Smooth muscle cell (in vitro differentiated cells): Measurements from ENCODE around the gene FLT3. TPM values are rescaled to one million over a fixed set of nuclear protein-coding genes. Genes with fewer than 3 reads are reported as not detected.
A peak's percentile ranks its signal among the peaks of the same experiment; 100 is the strongest.

ENCODE experiments used
- DNase-seq: peaks from one replicate; lab custom pipeline; 2025; ENCODE audit not compliant: unreplicated experiment; lab: John Stamatoyannopoulos, UW
- H2AFZ ChIP-seq: fragments of 200-600 bp; sonication (generic); 2 replicates; pipeline ENCODE4 v1.6.0; 2016; ENCODE audit warnings: antibody characterized with exemption, low read depth, mild to moderate bottlenecking
- H3F3A ChIP-seq: fragments of 200-600 bp; sonication (generic); 2 replicates; pipeline ENCODE4 v1.6.0; 2017; ENCODE audit warnings: antibody characterized with exemption, low read depth
- H3K27ac ChIP-seq: fragments of 200-600 bp; sonication (generic); 2 replicates; pipeline ENCODE4 v1.5.1; 2016; ENCODE audit warnings: low read depth, mild to moderate bottlenecking
- H3K27me3 ChIP-seq: fragments of 200-600 bp; sonication (generic); 2 replicates; pipeline ENCODE4 v1.6.1; 2016; ENCODE audit warnings: low read depth, mild to moderate bottlenecking
- H3K36me3 ChIP-seq: fragments of 200-600 bp; sonication (generic); 2 replicates; pipeline ENCODE4 v1.5.1; 2016; ENCODE audit warnings: low read depth
- H3K4me1 ChIP-seq: fragments of 200-600 bp; sonication (generic); 2 replicates; pipeline ENCODE4 v1.5.1; 2016; ENCODE audit warnings: low read depth
- H3K4me2 ChIP-seq: fragments of 200-600 bp; sonication (generic); 2 replicates; pipeline ENCODE4 v1.6.0; 2016; ENCODE audit warnings: mild to moderate bottlenecking
- H3K4me3 ChIP-seq: fragments of 200-600 bp; sonication (generic); 2 replicates; pipeline ENCODE4 v1.5.1; 2016; ENCODE audit warnings: mild to moderate bottlenecking
- H3K79me2 ChIP-seq: fragments of 200-600 bp; sonication (generic); 2 replicates; pipeline ENCODE4 v1.6.0; 2016; ENCODE audit warnings: low read depth, mild to moderate bottlenecking
- H3K9ac ChIP-seq: fragments of 200-600 bp; sonication (generic); 2 replicates; pipeline ENCODE4 v1.6.0; 2016; ENCODE audit warnings: low read depth
- H3K9me3 ChIP-seq: fragments of 200-600 bp; sonication (generic); replicated peaks from 2 replicates; pipeline ENCODE4 v1.5.1; 2016; ENCODE audit warnings: low read depth
- H4K20me1 ChIP-seq: fragments of 200-600 bp; sonication (generic); 2 replicates; pipeline ENCODE4 v1.6.0; 2016; ENCODE audit warnings: low read depth
- WGBS: methylation state at CpG from one replicate; pipeline ENCODE4 v1.1.7; 2016; ENCODE audit warnings: low lambda C conversion rate; 5-methylcytosine and 5-hydroxymethylcytosine counted together
- polyA plus RNA-seq: library from polyadenylated mRNA; unstranded; fragments of >200 nt; fragmentation: Nextera tagmentation; extraction: Ambion mirVana; gene quantifications from 2 replicates; pipeline ENCODE4 v1.2.1, GENCODE V29; 2016
- total RNA-seq: library from RNA; depleted of rRNA; stranded (reverse); fragments of >200 nt; gene quantifications from 2 replicates; pipeline ENCODE4 v1.2.3, GENCODE V29; 2014
- TF ChIP-seq, protein P1 (sequence below): fragments of 200-600 bp; sonication (generic); IDR thresholded peaks from 2 replicates; pipeline ENCODE4 v1.5.1; 2017; ENCODE audit warnings: borderline replicate concordance, mild to moderate bottlenecking, antibody characterized with exemption; ENCODE audit not compliant: insufficient read depth, poor library complexity, severe bottlenecking

FLT3 gene
- total and polyA plus RNA-seq, 2 experiments from 2014 or later, result not detected

DNA sequence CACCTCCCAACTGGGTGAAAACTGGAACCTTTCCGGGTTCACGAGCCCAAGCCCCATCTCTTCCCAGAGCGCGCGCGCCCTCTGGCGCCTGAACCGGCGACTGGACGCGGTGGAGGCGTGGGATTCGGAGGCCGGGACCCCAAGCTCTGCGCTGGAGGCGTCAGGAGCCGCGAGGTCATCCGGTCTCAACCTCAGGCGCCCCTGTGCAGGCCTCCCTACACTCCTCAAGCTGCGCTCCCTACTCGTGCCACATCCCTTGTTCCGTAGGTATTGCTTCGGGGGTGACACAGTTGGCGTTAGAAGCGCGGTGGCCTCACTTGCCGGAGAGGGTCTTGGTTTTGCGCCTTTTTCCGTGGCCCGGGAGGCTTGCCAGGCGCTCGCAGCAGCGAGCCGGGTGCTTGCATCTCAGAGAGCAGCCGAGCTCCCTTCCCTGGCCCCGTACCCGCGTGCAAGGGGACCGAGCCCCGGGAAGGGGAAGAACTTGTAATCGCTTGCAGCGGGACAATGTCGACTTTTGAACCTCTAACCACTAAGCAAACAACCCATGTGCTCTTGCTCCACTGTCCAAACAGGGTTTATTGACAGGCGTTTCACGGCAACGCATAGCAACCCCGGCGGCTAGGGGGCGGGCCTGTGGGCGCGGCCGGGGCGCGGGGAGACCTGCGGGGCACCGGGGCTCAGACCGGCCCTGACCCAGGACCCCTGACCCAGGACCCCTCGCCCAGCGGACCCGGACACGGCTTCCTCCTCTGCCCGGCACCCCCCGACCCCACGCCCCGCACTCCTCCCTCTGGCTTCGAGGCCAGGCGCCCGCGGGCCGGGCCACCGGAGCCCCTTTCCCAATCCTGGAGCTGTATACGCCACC is 139.8 kb downstream of the FLT3 start:
- Histone ChIP-seq H3F3A (no peaks in the 10 kb centered on the region), H3K9me3 (no peaks in the 10 kb centered on the region), H3K4me2 (peak overlapping the region; percentile 82), H3K36me3 (no peaks in the 10 kb centered on the region), H3K27me3 (peaks cover 98% of the 10 kb centered on the region), H3K79me2 (no peaks in the 10 kb centered on the region), H3K9ac (no peak overlapping the region), H4K20me1 (no peaks in the 10 kb centered on the region), H2AFZ (peak overlapping the region; percentile 38), H3K27ac (no peak overlapping the region), H3K4me1 (peaks cover 9% of the 10 kb centered on the region), H3K4me3 (peak overlapping the region; percentile 45)
- WGBS, result 5% methylated on average over 57 of the region's 73 CpGs
- no peak for DNase-seq
- TF ChIP-seq, protein P1, sequence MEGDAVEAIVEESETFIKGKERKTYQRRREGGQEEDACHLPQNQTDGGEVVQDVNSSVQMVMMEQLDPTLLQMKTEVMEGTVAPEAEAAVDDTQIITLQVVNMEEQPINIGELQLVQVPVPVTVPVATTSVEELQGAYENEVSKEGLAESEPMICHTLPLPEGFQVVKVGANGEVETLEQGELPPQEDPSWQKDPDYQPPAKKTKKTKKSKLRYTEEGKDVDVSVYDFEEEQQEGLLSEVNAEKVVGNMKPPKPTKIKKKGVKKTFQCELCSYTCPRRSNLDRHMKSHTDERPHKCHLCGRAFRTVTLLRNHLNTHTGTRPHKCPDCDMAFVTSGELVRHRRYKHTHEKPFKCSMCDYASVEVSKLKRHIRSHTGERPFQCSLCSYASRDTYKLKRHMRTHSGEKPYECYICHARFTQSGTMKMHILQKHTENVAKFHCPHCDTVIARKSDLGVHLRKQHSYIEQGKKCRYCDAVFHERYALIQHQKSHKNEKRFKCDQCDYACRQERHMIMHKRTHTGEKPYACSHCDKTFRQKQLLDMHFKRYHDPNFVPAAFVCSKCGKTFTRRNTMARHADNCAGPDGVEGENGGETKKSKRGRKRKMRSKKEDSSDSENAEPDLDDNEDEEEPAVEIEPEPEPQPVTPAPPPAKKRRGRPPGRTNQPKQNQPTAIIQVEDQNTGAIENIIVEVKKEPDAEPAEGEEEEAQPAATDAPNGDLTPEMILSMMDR, result peak; percentile 43

DNA sequence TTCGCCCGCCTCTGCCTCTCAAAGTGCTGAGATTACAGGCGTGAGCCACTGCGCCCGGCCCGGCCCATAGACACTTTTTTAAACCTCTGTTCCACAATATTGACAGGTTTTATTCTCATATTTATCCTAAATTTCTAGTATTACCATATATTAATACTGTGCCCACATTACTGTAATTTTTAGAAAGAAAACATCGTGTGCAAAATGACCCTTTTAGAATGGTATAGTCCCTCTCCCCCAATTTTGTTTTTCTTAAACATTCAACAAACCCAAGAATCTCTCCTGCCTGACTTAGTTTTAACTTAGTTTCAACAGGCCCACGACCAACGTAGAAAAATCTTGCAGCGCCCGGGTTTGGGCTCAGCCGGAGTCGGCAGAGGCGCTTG is 140.4 kb downstream of the FLT3 start:
- Histone ChIP-seq H3K4me3 (peak overlapping the region; percentile 45), H3K79me2 (no peaks in the 10 kb centered on the region), H3K9ac (no peak overlapping the region), H4K20me1 (no peaks in the 10 kb centered on the region), H3K36me3 (no peaks in the 10 kb centered on the region), H3K4me1 (peaks cover 9% of the 10 kb centered on the region), H3K27me3 (peaks cover 98% of the 10 kb centered on the region), H3K27ac (no peak overlapping the region), H2AFZ (peak overlapping the region; percentile 38), H3F3A (no peaks in the 10 kb centered on the region), H3K9me3 (no peaks in the 10 kb centered on the region), H3K4me2 (peak overlapping the region; percentile 82)
- no peak for DNase-seq
- WGBS, result 34% methylated on average over 14 of the region's 14 CpGs
- TF ChIP-seq, protein P1, result no peak

DNA sequence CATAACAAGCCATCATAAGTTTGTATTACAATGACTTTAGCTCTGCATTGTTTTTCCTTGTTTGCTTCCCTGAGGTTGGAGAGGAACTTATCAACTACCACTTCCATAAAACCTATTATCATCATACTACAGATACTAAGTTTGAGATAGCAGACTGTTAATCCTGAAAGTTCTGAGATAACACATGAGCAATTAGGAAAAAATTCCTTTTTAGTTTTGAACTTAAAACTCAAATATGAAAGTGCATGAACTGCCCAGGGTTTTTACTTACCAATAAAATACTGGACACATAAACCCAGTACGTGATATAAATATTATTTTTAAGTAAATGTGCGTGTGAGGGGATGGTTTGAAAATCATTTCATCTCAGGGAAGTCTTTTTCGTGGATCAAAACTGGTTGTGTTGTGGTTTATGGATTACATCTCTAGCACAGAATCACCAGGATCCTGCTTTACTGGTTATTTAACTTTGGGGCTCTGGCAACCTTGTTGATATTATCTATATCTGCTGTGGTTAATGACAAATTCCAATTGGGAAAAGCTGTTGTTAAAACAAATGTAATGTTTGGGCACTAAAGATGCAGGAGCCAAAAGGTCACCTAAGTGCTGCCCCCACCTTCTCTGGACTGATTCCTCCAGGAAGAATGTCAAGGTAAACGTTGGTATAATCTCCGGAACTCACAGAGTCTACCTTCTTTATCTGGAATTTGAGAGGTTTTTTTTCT is 143.6 kb downstream of the FLT3 start:
- Histone ChIP-seq H4K20me1 (no peaks in the 10 kb centered on the region), H2AFZ (no peak overlapping the region), H3K79me2 (no peaks in the 10 kb centered on the region), H3K27me3 (peaks cover 94% of the 10 kb centered on the region), H3K9me3 (no peaks in the 10 kb centered on the region), H3K27ac (no peak overlapping the region), H3K4me1 (peaks cover 9% of the 10 kb centered on the region), H3K9ac (no peak overlapping the region), H3F3A (no peaks in the 10 kb centered on the region), H3K36me3 (no peaks in the 10 kb centered on the region), H3K4me2 (no peak overlapping the region), H3K4me3 (no peak overlapping the region)
- DNase-seq, result no peak
- WGBS, result 17% methylated on average over 5 of the region's 5 CpGs
- TF ChIP-seq, protein P1, result no peak
